ENCODE results near the gene EIF3B.
"Not testable (repeated sequence)": the region's sequence is repeated elsewhere in the genome, so short reads cannot be mapped to it uniquely, and the experiment has no call there.

Gene EIF3B

DNA sequence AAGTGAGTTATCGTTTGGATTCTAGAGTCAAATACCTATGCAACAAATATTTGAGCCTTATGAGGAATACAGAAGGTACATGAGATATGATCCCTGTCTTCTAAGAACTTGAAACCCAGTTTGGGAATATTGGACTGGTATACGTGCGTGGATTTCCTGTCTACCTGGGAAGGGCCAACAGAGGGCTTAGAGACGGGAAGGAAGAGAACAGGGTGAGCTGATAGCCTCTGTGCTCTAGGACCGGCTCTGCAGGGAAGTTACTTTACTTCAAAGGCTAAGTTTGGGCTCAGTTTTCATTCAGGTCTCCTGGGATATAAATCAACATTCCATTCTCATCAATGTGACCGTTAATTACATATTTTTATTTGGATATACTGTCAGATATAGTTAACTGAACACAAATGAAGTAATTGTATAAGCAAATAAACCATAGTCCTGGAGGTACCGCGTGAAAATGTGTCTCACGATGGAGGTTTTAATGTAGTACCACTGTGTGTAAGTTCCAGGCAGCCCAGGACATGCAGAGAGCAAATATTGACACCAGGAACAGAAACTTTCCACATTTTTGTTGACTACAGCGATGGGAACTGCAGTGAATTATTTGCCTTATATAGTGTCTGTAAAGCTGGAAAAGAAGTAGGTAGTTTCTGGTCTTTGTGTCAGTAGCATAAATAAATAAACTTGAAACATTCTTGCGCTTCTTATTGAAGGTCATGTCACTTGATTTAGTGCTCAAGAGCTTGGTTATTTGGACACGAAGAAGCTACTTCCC, 57.4 kb downstream of the EIF3B start:
- Histone ChIP-seq H3K27ac (ENCODE audit: insufficient read depth, low read depth, low read length, poor library complexity, severe bottlenecking) (no peak overlapping the region), H3K27me3 (ENCODE audit: control insufficient read depth, insufficient read depth, low read length, poor library complexity, severe bottlenecking) (no peaks in the 10 kb centered on the region), H3K4me3 (ENCODE audit: insufficient read depth, low read depth, low read length) (no peak overlapping the region), H3K4me1 (ENCODE audit: control insufficient read depth, insufficient read depth, low read length) (peaks cover 15% of the 10 kb centered on the region), H3K9me3 (ENCODE audit: control insufficient read depth, low read length) (no peaks in the 10 kb centered on the region), H3K36me3 (ENCODE audit: control insufficient read depth, insufficient read depth, low read length) (no peaks in the 10 kb centered on the region)
- 87 to 90% methylated on average over 11 of the region's 12 CpGs for WGBS, 2 experiments

DNA sequence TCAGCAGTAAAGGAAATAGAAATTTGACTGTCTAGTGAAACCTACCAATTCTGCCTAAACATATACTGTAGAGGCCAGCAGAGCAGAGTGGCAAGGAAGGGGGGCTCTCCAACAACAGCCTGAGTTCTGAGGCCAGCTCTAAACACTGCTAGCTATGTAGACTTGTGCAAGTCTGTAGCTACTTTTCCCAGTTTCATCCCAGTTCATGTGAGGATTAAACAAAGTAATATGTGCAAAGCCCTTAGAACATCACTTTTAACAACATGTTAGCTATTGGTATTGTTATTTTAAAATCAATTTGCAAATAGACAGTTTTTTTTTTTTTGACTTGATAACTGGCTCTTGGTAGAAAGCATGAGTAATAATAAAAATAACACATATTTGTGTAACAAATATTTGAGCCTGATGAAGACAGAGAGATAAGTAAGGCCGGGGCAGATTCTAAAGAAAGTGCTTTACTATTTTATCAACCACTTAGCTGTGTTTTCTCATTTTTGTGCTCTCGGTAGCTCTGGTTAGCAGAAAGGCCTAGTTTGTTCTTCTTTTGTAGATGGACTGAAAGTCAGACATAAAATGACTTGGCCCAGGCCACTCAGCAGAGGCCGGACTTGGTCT, 58.1 kb downstream of the EIF3B start:
- Histone ChIP-seq H3K27me3 (ENCODE audit: control insufficient read depth, insufficient read depth, low read length, poor library complexity, severe bottlenecking) (no peaks in the 10 kb centered on the region), H3K36me3 (ENCODE audit: control insufficient read depth, insufficient read depth, low read length) (no peaks in the 10 kb centered on the region), H3K4me1 (ENCODE audit: control insufficient read depth, insufficient read depth, low read length) (peaks cover 15% of the 10 kb centered on the region), H3K27ac (ENCODE audit: insufficient read depth, low read depth, low read length, poor library complexity, severe bottlenecking) (no peak overlapping the region), H3K4me3 (ENCODE audit: insufficient read depth, low read depth, low read length) (no peak overlapping the region), H3K9me3 (ENCODE audit: control insufficient read depth, low read length) (no peaks in the 10 kb centered on the region)
- 97 to 98% methylated on average over 3 of the region's 3 CpGs for WGBS, 2 experiments

GRCh38 chr7:2416063-2416462, 61.4 kb downstream of the EIF3B start:
- Histone ChIP-seq H3K4me3 (ENCODE audit: insufficient read depth, low read depth, low read length) (no peak overlapping the region), H3K36me3 (ENCODE audit: control insufficient read depth, insufficient read depth, low read length) (no peaks in the 10 kb centered on the region)
- WGBS, 2 experiments, result 94 to 96% methylated on average over 5 of the region's 5 CpGs

GRCh38 chr7:2416650-2417049, 62.0 kb downstream of the EIF3B start:
- H3K9me3 ChIP-seq (ENCODE audit: control insufficient read depth, low read length), result no peaks in the 10 kb centered on the region
- no peak overlapping the region for H3K4me3 ChIP-seq (ENCODE audit: insufficient read depth, low read depth, low read length)
- H3K4me1 ChIP-seq (ENCODE audit: control insufficient read depth, insufficient read depth, low read length), result no peaks in the 10 kb centered on the region
- no peaks in the 10 kb centered on the region for H3K36me3 ChIP-seq (ENCODE audit: control insufficient read depth, insufficient read depth, low read length)
- no peaks in the 10 kb centered on the region for H3K27me3 ChIP-seq (ENCODE audit: control insufficient read depth, insufficient read depth, low read length, poor library complexity, severe bottlenecking)
- no peak overlapping the region for H3K27ac ChIP-seq (ENCODE audit: insufficient read depth, low read depth, low read length, poor library complexity, severe bottlenecking)
- 92 to 93% methylated on average over 6 of the region's 6 CpGs for WGBS, 2 experiments

More at GRCh38 chr7:2416063-2416462, 61.4 kb downstream of the EIF3B start:
- H3K9me3 ChIP-seq (ENCODE audit: control insufficient read depth, low read length), result no peaks in the 10 kb centered on the region
- no peaks in the 10 kb centered on the region for H3K27me3 ChIP-seq (ENCODE audit: control insufficient read depth, insufficient read depth, low read length, poor library complexity, severe bottlenecking)
- no peak overlapping the region for H3K27ac ChIP-seq (ENCODE audit: insufficient read depth, low read depth, low read length, poor library complexity, severe bottlenecking)
- no peaks in the 10 kb centered on the region for H3K4me1 ChIP-seq (ENCODE audit: control insufficient read depth, insufficient read depth, low read length)

DNA sequence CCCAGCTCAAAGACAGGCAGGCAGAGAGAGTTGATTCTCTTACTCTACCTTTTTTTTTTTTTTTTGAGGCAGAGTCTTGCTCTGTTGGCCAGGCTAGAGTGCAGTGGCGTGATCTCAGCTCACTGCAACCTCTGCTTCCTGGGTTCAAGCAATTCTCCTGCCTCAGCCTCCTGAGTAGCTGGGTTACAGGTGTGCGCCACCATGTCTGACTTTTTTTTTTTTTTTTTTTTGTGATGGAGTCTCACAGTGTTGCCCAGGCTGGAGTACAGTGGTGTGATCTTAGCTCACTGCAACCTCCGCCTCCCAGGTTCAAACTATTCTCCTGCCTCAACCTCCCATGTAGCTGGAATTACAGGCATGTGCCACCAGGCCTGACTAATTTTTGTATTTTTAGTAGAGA, 62.6 kb downstream of the EIF3B start:
- 90 to 97% methylated on average over 3 of the region's 3 CpGs for WGBS, 2 experiments
- H3K27ac ChIP-seq (ENCODE audit: insufficient read depth, low read depth, low read length, poor library complexity, severe bottlenecking); H3K4me1 ChIP-seq (ENCODE audit: control insufficient read depth, insufficient read depth, low read length); H3K27me3 ChIP-seq (ENCODE audit: control insufficient read depth, insufficient read depth, low read length, poor library complexity, severe bottlenecking); H3K9me3 ChIP-seq (ENCODE audit: control insufficient read depth, low read length); H3K36me3 ChIP-seq (ENCODE audit: control insufficient read depth, insufficient read depth, low read length); H3K4me3 ChIP-seq (ENCODE audit: insufficient read depth, low read depth, low read length): not testable (repeated sequence)

DNA sequence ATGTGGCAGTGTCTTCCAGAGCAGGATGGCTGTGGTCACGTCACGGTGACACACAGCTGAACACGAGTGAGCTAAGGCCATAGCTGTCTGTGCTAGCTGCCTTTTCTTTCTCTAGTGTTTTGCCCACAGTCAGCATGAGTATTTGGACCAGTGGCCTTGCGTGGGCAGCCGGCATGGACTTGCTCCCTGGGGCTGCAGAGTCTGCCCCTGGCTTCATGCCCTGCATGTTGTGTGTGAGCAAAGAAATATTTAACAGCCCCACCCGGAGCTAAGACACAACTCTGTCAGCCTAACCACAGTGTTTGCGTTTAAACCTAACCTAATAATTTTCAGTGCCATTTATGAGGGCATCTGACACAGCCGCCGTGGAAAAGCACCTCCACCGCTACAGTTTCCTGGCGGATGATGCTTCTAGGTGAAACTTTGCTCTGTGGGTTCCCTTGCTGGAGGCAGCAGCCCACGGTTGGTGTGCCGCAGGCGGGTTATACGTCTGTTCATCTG, 63.4 kb downstream of the EIF3B start:
- Histone ChIP-seq H3K27me3 (ENCODE audit: control insufficient read depth, insufficient read depth, low read length, poor library complexity, severe bottlenecking) (no peaks in the 10 kb centered on the region), H3K9me3 (ENCODE audit: control insufficient read depth, low read length) (no peaks in the 10 kb centered on the region), H3K27ac (ENCODE audit: insufficient read depth, low read depth, low read length, poor library complexity, severe bottlenecking) (no peak overlapping the region), H3K4me3 (ENCODE audit: insufficient read depth, low read depth, low read length) (no peak overlapping the region), H3K36me3 (ENCODE audit: control insufficient read depth, insufficient read depth, low read length) (no peaks in the 10 kb centered on the region), H3K4me1 (ENCODE audit: control insufficient read depth, insufficient read depth, low read length) (no peaks in the 10 kb centered on the region)
- WGBS, 2 experiments, result 96 to 97% methylated on average over 15 of the region's 15 CpGs

GRCh38 chr7:2420216-2420933, 65.7 kb downstream of the EIF3B start:
- no peaks in the 10 kb centered on the region for H3K36me3 ChIP-seq (ENCODE audit: control insufficient read depth, insufficient read depth, low read length)
- H3K4me3 ChIP-seq (ENCODE audit: insufficient read depth, low read depth, low read length), result no peak overlapping the region
- no peaks in the 10 kb centered on the region for H3K27me3 ChIP-seq (ENCODE audit: control insufficient read depth, insufficient read depth, low read length, poor library complexity, severe bottlenecking)
- H3K9me3 ChIP-seq (ENCODE audit: control insufficient read depth, low read length), result no peaks in the 10 kb centered on the region
- WGBS, 2 experiments, result 91 to 95% methylated on average over 7 of the region's 7 CpGs
- H3K27ac ChIP-seq (ENCODE audit: insufficient read depth, low read depth, low read length, poor library complexity, severe bottlenecking), result no peak overlapping the region
- no peaks in the 10 kb centered on the region for H3K4me1 ChIP-seq (ENCODE audit: control insufficient read depth, insufficient read depth, low read length)

- no peaks in the 10 kb centered on the region for H3K27me3 ChIP-seq (ENCODE audit: control insufficient read depth, insufficient read depth, low read length, poor library complexity, severe bottlenecking)
- no peaks in the 10 kb centered on the region for H3K9me3 ChIP-seq (ENCODE audit: control insufficient read depth, low read length)
- no peak overlapping the region for H3K27ac ChIP-seq (ENCODE audit: insufficient read depth, low read depth, low read length, poor library complexity, severe bottlenecking)
- no peaks in the 10 kb centered on the region for H3K4me1 ChIP-seq (ENCODE audit: control insufficient read depth, insufficient read depth, low read length)
- no peak overlapping the region for H3K4me3 ChIP-seq (ENCODE audit: insufficient read depth, low read depth, low read length)
- H3K36me3 ChIP-seq (ENCODE audit: control insufficient read depth, insufficient read depth, low read length), result no peaks in the 10 kb centered on the region
- 91 to 94% methylated on average over 9 of the region's 9 CpGs for WGBS, 2 experiments
These were observed 67.3 kb downstream of the EIF3B start for GRCh38 chr7:2421943-2422310.

GRCh38 chr7:2425749-2426148, 71.1 kb downstream of the EIF3B start:
- WGBS, 2 experiments, result 77 to 83% methylated on average over 10 of the region's 10 CpGs
- H3K27ac ChIP-seq (ENCODE audit: insufficient read depth, low read depth, low read length, poor library complexity, severe bottlenecking), result no peak overlapping the region
- no peak overlapping the region for H3K4me3 ChIP-seq (ENCODE audit: insufficient read depth, low read depth, low read length)
- no peaks in the 10 kb centered on the region for H3K36me3 ChIP-seq (ENCODE audit: control insufficient read depth, insufficient read depth, low read length)
- H3K27me3 ChIP-seq (ENCODE audit: control insufficient read depth, insufficient read depth, low read length, poor library complexity, severe bottlenecking), result no peaks in the 10 kb centered on the region
- H3K4me1 ChIP-seq (ENCODE audit: control insufficient read depth, insufficient read depth, low read length), result no peaks in the 10 kb centered on the region
- H3K9me3 ChIP-seq (ENCODE audit: control insufficient read depth, low read length), result no peaks in the 10 kb centered on the region
